GM21786 (cell line): Measurements from ENCODE around the gene CDK5RAP1.

ENCODE experiments used
- ATAC-seq: cut with Tn5 transposase; IDR thresholded peaks from one replicate; pipeline ENCODE4 v1.9.1; 2021; ENCODE audit not compliant: unreplicated experiment

The CDK5RAP1 gene

DNA sequence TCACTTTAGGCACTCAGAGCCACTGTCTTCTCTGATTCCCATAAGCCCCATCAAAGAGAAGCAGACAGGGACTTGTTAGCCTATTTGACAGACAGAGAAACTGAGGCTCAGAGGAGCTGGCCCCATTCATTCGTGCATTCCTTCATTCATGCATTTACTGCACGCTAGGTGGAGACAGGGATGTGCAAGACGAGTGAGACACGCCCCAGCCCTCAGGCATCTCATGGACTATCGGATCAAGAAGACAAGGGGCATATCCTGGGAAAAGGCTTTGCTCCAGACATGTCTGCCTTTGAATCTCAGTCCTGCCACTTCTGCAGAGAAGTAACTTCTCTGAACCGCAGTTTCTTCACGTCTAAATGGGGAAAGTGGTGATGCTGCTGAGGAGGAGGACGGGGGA lies 64.2 kb downstream of the CDK5RAP1 start:
- no peak for ATAC-seq

- ATAC-seq, result no peak
Observed at GRCh38 chr20:33336375-33336774, 64.9 kb downstream of the CDK5RAP1 start.

DNA sequence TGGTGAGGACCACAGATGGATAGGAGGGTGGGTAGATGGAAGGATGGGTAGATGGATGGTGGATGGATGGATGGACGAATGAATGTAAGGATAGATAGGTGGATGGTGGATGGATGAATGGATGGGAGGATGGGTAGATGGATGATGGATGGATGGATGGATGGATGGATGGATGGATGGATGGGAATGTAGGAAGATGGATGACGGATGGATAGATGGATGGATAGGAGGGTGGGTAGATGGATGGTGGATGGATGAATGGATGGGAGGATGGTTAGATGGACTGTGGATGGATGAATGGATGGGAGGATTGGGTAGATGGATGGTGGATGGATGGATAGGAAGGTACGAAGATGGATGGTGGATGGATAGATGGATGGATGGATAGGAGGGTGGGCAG lies 67.2 kb downstream of the CDK5RAP1 start:
- no peak for ATAC-seq

- no peak for ATAC-seq
Observed at GRCh38 chr20:33333616-33334015, 67.7 kb downstream of the CDK5RAP1 start.

DNA sequence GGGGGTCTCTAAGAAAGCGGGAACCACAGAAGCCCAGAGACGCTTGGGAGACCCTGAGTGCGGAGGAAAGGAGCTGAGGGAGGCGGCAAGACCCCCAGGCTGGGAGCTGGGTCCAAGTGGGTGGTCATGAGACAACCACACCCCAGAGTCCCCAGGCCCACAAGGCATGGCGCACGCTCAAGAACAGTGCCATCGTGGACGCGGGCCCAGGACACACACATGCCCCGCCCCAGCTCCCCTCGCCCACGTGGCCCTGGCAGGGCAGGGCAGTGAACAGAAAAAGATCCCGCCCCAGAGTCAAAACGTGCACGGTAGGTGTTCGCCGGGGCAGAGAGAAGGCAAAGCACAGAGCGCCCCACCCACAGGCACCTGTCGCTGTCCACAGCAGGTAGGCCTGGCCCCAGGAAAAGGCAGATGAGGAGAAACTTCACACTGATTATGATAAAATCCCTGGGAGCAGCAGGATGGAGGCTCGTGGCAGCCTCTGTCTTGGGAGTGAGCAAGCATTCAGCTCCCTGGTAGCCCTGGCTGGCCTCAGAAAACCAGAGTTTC lies 68.3 kb downstream of the CDK5RAP1 start:
- ATAC-seq, result no peak

- no peak for ATAC-seq
Observed at GRCh38 chr20:33328157-33329137, 72.9 kb downstream of the CDK5RAP1 start.

- ATAC-seq, result no peak
Observed at GRCh38 chr20:33325350-33325749, 76.0 kb downstream of the CDK5RAP1 start.

DNA sequence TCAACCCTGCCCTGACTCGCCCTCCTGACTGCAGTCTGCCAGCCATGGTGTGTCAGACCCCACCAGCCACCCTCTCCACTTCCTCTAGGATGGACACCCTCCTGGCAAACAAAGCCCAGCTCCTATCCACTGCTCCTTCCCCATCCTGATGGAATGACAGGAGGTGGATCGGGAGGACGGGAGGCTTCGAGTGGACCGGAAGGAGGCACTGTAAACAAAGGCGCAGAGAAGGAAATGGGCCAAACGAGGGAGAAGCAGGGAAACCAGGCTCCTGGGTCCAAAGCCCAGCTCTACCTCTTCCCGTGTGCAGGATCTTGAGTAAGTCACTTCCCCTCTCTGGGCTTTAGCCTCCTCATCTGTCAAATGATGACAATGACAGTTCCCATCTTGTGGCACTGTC lies 78.1 kb downstream of the CDK5RAP1 start:
- ATAC-seq, result no peak

DNA sequence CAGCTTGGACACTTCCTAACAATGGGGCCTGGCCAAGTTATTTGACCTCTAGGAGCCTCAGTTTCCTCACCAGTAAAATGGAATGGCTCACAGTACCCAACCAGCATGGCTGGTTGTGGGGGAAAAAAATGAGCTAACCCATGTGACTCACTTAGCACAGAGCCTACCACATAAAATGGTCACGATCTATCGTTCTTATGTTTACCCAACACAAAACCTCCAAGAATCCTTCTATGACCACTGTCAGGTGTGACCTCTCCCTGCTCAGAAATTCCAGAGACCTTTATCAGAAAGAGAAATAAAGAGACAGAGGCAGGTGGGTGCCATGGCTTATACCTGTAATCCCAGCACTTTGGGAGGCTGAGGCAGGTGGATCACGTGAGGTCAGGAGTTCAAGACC lies 78.9 kb downstream of the CDK5RAP1 start:
- no peak for ATAC-seq

DNA sequence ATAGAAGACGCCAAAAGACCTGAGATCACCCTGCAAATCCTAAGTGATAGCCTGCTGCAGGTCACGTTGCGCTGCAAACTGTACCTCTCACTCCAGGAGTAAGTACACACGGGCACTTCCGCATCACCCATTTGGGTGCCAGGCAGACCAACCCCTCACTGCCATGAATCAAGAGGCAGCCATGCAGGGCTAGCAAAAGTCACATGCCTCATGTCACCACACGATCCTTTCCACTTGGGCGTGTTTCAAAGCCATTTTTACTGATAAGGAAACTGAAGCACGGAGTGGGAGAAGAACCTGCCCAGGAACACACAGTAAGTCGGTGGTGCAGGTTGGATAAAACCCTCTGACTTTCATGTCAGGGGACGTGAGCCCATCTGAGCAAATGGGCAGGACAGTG lies 81.3 kb downstream of the CDK5RAP1 start:
- ATAC-seq, result no peak

GRCh38 chr20:33318096-33318429 lies 83.3 kb downstream of the CDK5RAP1 start:
- ATAC-seq, result no peak

DNA sequence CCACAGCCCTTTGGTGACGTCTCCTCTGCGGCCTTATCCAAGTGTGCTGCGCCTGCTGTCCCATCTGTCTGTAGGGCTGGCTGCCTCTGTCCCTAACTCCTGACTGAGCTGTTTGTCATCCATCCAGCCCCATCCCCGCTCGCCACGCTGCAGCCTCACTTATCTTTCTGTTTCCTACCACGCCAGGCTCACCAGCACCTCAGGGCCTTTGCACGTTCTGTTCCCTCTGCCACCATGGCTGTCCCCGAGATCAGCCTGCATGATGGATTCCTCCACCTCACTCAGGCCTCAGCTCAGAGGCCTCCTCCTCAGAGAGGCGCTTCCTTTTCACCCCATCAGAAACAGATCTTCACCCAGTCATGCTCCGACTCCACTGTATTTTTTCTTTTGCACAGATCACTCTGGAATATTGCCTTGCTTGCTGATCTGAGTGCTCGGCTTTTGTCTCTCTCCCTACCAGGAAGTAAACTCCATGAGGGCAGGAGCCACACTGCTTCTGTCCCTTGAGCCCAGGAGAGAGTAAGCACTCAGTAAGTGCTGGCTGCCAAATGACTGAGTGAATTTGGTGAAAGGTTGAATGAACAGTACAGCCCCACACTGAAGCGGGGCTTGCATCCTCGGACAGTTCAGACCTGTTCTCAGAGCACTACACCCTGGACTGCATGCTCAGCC lies 83.8 kb downstream of the CDK5RAP1 start:
- no peak for ATAC-seq

DNA sequence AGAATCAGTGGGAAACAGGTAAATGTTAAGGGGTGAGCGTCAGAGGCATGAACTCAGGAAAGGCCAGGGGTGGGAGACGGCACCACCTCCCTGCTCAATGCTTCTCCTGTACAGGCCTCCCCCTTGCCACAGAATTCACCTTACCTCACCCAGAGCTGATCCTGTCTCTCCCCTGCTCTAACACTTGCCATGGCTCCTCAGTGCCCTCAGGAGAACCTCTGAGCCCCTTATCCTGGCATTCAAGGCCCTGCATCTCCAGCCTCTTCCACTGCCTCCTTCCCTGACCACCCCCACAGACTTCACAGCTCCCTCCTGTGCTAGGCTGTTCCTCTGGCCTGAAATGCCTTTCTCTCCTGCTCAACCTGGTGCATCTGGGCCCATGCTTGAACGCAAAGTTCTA lies 84.4 kb downstream of the CDK5RAP1 start:
- no peak for ATAC-seq

DNA sequence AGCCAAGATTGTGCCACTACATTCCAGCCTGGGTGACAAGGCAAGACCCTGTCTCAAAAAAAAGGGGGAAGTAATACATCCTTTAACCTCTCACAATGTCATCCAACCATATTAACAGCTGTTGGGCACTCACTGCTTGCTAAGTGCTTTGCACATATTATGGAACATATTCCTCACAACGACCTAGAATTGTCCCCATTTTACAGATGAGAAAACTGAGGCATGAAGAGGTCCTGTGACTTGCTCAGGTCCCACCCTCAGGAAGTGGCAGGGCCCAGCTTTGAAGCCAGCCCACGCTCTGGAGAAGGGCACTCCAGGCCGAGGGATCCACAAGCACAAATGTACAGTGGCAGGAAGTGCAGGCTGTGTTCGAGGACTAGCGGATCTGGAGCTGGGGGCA lies 85.0 kb downstream of the CDK5RAP1 start:
- no peak for ATAC-seq

DNA sequence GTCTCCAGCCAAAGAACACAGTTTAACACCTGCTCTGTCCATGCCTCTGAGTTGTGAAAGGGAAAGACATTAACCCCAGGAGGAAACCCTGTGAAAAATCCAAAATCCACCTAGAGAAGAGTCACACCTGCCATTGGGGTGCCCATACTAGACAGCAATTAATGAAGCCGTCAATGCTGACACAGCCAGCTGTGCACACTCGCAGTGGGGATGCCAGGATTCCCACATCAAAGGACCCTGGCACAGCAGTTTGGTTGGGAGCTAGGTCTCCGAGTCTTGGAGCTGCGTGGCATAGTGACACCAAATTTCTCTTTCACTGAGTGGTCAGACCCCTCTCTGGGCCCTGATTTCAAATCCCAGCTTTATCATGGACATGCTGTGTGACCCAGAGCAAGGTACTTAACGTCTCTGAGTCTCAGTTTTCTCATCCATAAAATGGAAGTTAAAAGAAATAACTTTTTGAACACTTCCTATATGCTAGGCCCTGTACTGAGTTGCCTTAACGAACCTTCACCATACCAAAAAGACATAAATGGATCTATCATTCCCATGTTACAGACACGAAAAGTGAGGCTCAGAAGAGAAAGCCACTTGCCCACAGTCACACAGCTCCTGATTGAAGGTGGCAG lies 87.5 kb downstream of the CDK5RAP1 start:
- ATAC-seq, result no peak

DNA sequence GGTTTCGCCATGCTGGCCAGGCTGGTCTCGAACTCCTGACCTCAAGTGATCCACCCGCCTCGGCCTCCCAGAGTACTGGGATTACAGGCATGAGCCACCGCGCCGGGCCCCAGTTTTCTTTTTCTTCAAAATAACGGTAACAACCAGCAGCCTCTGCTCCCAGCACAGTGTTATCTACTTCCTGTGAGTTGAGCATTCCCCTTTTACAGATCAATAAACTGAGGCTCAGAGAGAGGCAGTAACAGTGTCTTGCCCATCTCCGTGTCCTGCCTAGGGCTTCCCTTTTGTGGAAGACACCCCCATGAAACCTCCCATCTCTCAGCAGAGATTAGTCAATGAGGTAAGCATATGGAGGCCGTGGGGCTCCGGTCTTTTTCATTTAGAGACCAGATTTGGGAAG lies 88.7 kb downstream of the CDK5RAP1 start:
- no peak for ATAC-seq

DNA sequence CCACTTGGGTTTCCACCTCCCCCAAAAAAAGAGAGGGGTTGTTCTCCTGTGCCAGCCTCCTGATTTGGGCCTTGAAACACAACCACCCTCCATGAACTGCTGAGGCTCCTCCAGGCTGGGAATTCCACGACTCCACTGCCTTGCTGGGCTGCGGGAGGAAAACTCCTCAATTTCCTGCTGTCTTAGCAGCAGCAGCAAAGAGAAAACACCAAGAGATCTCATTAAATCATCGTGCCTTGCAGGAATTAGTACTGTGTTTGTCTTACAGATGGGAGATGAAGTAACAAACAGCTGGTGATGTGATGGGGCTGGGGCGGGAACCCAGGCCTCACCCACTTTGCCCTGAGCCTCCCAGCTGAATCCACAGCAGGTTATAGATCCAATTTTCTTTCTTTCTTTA lies 89.3 kb downstream of the CDK5RAP1 start:
- no peak for ATAC-seq

DNA sequence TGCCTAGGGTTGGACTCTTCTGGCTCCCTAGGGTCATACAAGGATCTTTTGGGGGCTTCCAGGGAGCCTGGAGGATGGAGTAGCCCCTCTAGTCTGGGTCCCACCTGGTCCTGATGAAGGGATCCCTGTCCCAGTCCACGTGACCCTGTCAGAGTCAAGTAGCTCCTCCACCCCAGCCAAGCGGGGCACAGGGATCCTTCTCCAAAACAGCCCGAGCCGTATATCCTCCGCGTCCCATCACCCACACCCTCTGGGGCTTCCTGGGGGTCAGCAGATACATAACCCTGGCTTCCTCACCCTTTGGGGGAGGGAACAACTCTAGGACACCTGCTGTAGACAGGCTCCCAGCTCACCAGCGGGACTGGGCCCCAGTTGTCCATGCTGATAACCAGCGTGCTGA lies 90.3 kb downstream of the CDK5RAP1 start:
- ATAC-seq, result no peak

DNA sequence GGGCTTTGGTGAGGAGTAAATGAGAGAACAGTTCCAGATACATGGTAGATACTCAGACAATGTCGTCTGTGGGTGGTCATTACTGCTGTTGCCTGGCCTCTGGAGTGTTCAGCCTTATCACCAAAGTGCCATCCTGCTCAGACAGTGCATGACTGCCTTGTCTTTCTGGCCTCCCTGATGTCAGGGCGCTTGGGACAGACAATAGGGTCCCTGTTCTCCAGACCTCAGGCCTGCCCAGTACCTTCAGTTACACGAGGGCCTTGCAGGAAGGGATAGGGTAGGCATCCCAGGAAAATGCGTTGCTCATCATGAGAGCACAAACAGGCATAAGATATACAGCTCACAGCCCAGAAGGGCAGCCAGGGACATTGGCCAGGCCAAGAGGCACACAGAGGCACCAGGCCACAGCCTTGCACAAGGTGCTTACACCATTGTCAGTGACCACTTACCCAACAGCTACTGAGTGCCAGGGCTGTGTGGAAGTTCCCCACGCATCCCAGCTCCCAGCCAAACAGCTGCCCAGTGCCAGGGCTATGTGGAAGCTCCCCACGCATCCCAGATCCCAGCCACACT lies 90.9 kb downstream of the CDK5RAP1 start:
- ATAC-seq, result no peak

DNA sequence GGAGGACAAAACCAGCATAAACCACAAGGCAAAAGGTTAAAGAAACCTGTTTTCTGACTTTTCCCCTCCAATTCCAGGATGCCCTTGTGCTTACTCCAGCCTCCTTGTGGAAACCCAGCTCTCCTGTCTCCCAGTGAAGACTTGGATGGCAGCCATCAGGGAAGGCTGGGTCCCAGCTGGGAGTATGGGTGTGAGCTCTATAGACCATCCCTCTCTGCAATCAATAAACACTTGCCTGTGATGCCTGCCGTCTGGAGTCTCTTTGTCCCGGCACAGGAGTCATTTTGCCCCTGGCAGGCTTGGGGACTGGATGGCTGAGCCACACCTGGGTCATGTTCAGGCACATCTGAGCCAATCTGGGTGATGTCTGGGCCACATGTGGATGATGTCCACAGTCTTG lies 91.7 kb downstream of the CDK5RAP1 start:
- ATAC-seq, result no peak
